GM12878 (cell line): ENCODE data around the gene NEFH. TPM values are rescaled to one million over a fixed set of nuclear protein-coding genes. Genes with fewer than 3 reads are reported as not detected.

ENCODE experiments used
- ATAC-seq: fragments of 200-7000 bp; cut with Tn5 transposase; 3 replicates; pipeline ENCODE4 v1.9.1; 2020; ENCODE audit warnings: mild to moderate bottlenecking, moderate library complexity
- BruUV-seq: library from RNA; stranded (reverse); fragments of 400-500 nt; replicated peaks from 2 replicates; lab custom pipeline; 2021; lab: Mats Ljungman, UMichigan
- CTCF ChIA-PET: fragments of 300-600 bp; sonication (Branson Sonifier 250); formaldehyde crosslinking; extraction: SDS; loops from one replicate; lab custom pipeline; 2021; ENCODE audit warnings: inconsistent platforms; lab: Yijun Ruan, JAX
- POLR2A ChIA-PET: fragments of 350-600 bp; formaldehyde crosslinking; extraction: SDS; loops from one replicate; lab custom pipeline; 2021; ENCODE audit warnings: inconsistent platforms; lab: Charles Lee
- RAD21 ChIA-PET: fragments of 300-600 bp; sonication (Branson Sonifier 250); formaldehyde crosslinking; loops from one replicate; lab custom pipeline; 2023; ENCODE audit warnings: antibody characterized with exemption; ENCODE audit not compliant: unreplicated experiment; lab: Charles Lee
- SMC1A ChIA-PET: fragments of 300-600 bp; sonication (Branson Sonifier 250); formaldehyde crosslinking; loops from one replicate; lab custom pipeline; 2023; ENCODE audit not compliant: unreplicated experiment, uncharacterized antibody; lab: Charles Lee
- DNase-seq: peaks from one replicate; pipeline ENCODE4 v3.0.0-alpha.2; 2011; ENCODE audit warnings: low read depth, low spot score
- FAIRE-seq: peaks from 3 replicates; lab custom pipeline; 2011; peaks lifted over from hg19 to GRCh38; lab: Jason Lieb, UNC
- H2AFZ ChIP-seq: 2 replicates; pipeline ENCODE4 v1.6.0; 2011; ENCODE audit warnings: low read depth, low read length, control low read depth; ENCODE audit not compliant: control insufficient read depth
- H3K27ac ChIP-seq: 2 replicates; pipeline ENCODE4 v1.5.1; 2011; ENCODE audit warnings: control low read depth; ENCODE audit not compliant: control insufficient read depth, insufficient read depth
- H3K27me3 ChIP-seq, 2 experiments: replicated peaks in 1 of 2; 2 replicates each; pipeline versions ENCODE4 v1.6.0 to v1.6.1; 2011; ENCODE audit warnings: low read length in 1 of 2; ENCODE audit not compliant: control insufficient read depth in 2 of 2, insufficient read depth in 2 of 2
- H3K36me3 ChIP-seq, 2 experiments: 2 replicates each; pipeline ENCODE4 v1.5.1; 2011; ENCODE audit warnings: low read length in 1 of 2; ENCODE audit not compliant: control insufficient read depth in 2 of 2, insufficient read depth in 2 of 2
- H3K4me1 ChIP-seq: 2 replicates; pipeline ENCODE4 v1.6.1; 2011; ENCODE audit warnings: mild to moderate bottlenecking, low read length, moderate library complexity, mixed read lengths; ENCODE audit not compliant: control insufficient read depth, insufficient read depth
- H3K4me2 ChIP-seq: 2 replicates; pipeline ENCODE4 v1.6.0; 2011; ENCODE audit warnings: control low read depth; ENCODE audit not compliant: control insufficient read depth, insufficient read depth
- H3K4me3 ChIP-seq: fragments of 200-600 bp; sonication (generic); 2 replicates; pipeline ENCODE4 v1.5.1; 2016
- H3K79me2 ChIP-seq: 2 replicates; pipeline ENCODE4 v1.6.0; 2011; ENCODE audit warnings: low read length; ENCODE audit not compliant: control insufficient read depth, insufficient read depth
- H3K9ac ChIP-seq: 2 replicates; pipeline ENCODE4 v1.8.0; 2011; ENCODE audit warnings: low read length, control low read depth, mixed read lengths; ENCODE audit not compliant: control insufficient read depth, insufficient read depth
- H3K9me3 ChIP-seq: replicated peaks from 3 replicates; pipeline ENCODE4 v1.5.1; 2011; ENCODE audit warnings: mild to moderate bottlenecking, low read length; ENCODE audit not compliant: control insufficient read depth, insufficient read depth
- H4K20me1 ChIP-seq: 2 replicates; pipeline ENCODE4 v1.6.0; 2011; ENCODE audit not compliant: control insufficient read depth, insufficient read depth
- CEBPB ChIP-seq, 2 experiments: fragments of 150-350 bp in 1 of 2; IDR thresholded peaks; 2 replicates each; pipeline ENCODE4 v1.6.1; 2012 to 2014; ENCODE audit warnings: low read depth in 2 of 2, low read length in 2 of 2, borderline replicate concordance in 1 of 2, inconsistent platforms in 1 of 2
- CTCF ChIP-seq, 3 experiments: IDR thresholded peaks in 2 of 3; conservative IDR thresholded peaks in 1 of 3; 2 replicates each; pipeline ENCODE4 v1.5.1; 2011; ENCODE audit warnings: low read depth in 3 of 3, low read length in 3 of 3, mild to moderate bottlenecking in 3 of 3, control low read depth in 2 of 3, moderate library complexity in 2 of 3, inconsistent platforms in 1 of 3, mixed read lengths in 1 of 3; ENCODE audit not compliant: control insufficient read depth in 2 of 3, insufficient read depth in 1 of 3; ENCODE audit errors: extremely low read depth in 1 of 3
- EZH2 ChIP-seq: IDR thresholded peaks from 2 replicates; pipeline ENCODE4 v1.6.1; 2012; ENCODE audit warnings: low read depth, mild to moderate bottlenecking, control low read depth, inconsistent platforms, low read length, borderline replicate concordance; ENCODE audit not compliant: control insufficient read depth
- HDGF ChIP-seq: fragments of 450-650 bp; IDR thresholded peaks from 2 replicates; pipeline ENCODE4 v1.6.1; 2016; ENCODE audit warnings: antibody characterized with exemption
- LARP7 ChIP-seq: fragments of 450-650 bp; IDR thresholded peaks from 2 replicates; pipeline ENCODE4 v1.6.1; 2017; ENCODE audit warnings: mild to moderate bottlenecking
- PML ChIP-seq: IDR thresholded peaks from 2 replicates; pipeline ENCODE4 v1.6.1; 2012; ENCODE audit warnings: low read length, inconsistent platforms
- SIX5 ChIP-seq: IDR thresholded peaks from 2 replicates; pipeline ENCODE4 v1.6.1; 2011; ENCODE audit warnings: mild to moderate bottlenecking, low read depth, low read length, moderate library complexity; ENCODE audit not compliant: severe bottlenecking
- SMAD5 ChIP-seq: IDR thresholded peaks from 2 replicates; pipeline ENCODE4 v1.6.1; 2016; ENCODE audit warnings: antibody characterized with exemption, low read depth
- SRF ChIP-seq, 2 experiments: IDR thresholded peaks; 2 replicates each; pipeline ENCODE4 v1.6.1; 2011; ENCODE audit warnings: low read depth in 2 of 2, low read length in 2 of 2, mild to moderate bottlenecking in 1 of 2, moderate library complexity in 1 of 2
- WGBS: methylation state at CpG from one replicate; pipeline ENCODE4 v1.1.6; 2016; ENCODE audit warnings: low lambda C conversion rate; ENCODE audit not compliant: insufficient replicate concordance, insufficient coverage; ENCODE audit errors: missing lambda C conversion rate; 5-methylcytosine and 5-hydroxymethylcytosine counted together
- in situ Hi-C: fragments of 300-500 bp; cut with MboI; formaldehyde crosslinking; loops from 9 replicates; pipeline ENCODE4 v1.14.3; 2018; ENCODE audit warnings: mixed read lengths
- intact Hi-C: fragments of 100-400 bp; cut with micrococcal nuclease; formaldehyde crosslinking; loops from one replicate; pipeline ENCODE4 v1.14.2; 2022; ENCODE audit not compliant: unreplicated experiment
- polyA plus RNA-seq, 11 experiments: library from polyadenylated mRNA; depleted of rRNA in 4 of 11; unstranded in 6 of 11; stranded (reverse) in 5 of 11; fragments of >200 nt; fragmentation: Nextera tagmentation in 4 of 11; fragmentation: Illumina TruSeq in 1 of 11; extraction: Ambion mirVana in 4 of 11; extraction: Trizol in 1 of 11; gene quantifications; 1 replicate in 1 of 11; 2 replicates in 10 of 11; pipeline versions ENCODE4 v1.2.1 to v1.2.3, GENCODE V29; 2011 to 2016; ENCODE audit warnings: inconsistent platforms in 2 of 11, missing spikeins in 2 of 11, low read depth in 1 of 11
- total RNA-seq, 4 experiments: library from RNA; depleted of rRNA in 3 of 4; stranded (reverse); fragments of >200 nt in 3 of 4; fragmentation: Illumina TruSeq in 1 of 4; extraction: Trizol in 1 of 4; gene quantifications; 2 replicates each; pipeline versions ENCODE4 v1.2.1 to v1.2.3, GENCODE V29; 2013 to 2021
- TF ChIP-seq, protein P1 (sequence below): fragments of 450-650 bp; IDR thresholded peaks from 2 replicates; pipeline ENCODE4 v1.6.1; 2017; ENCODE audit warnings: mild to moderate bottlenecking
- TF ChIP-seq, protein P2 (sequence below): IDR thresholded peaks from 2 replicates; pipeline ENCODE4 v1.6.1; 2011; ENCODE audit warnings: low read depth, low read length, improper control_type of control experiment, borderline replicate concordance

NEFH gene
- total and polyA plus RNA-seq, 10 of the 15 experiments (the other 5 are each of a cell fraction or from before 2014, with no cell fraction given): 0.02 to 0.25 (median 0.09) TPM

GRCh38 chr22:29469755-29470154 is 10.3 kb upstream of the NEFH start:
- RAD21 ChIA-PET: no interaction called here
- WGBS: 52% methylated on average over 9 of the region's 9 CpGs
- ATAC-seq (no peak), DNase-seq (no peak), FAIRE-seq (no peak)
- TF ChIP-seq SRF (IDR thresholded peaks at IDR 0.05; ENCODE audit: low read depth in 2 of 2, low read length in 2 of 2) (no peak), SIX5 (no peak), PML (no peak), SMAD5 (no peak), HDGF (no peak)
- Histone ChIP-seq H3K9me3 (no peaks in the 10 kb centered on the region), H3K79me2 (no peaks in the 10 kb centered on the region), H3K27ac (no peak overlapping the region), H3K4me3 (no peak overlapping the region), H3K36me3 (no peaks in the 10 kb centered on the region), H3K9ac (no peak overlapping the region), H4K20me1 (no peaks in the 10 kb centered on the region), H2AFZ (no peak overlapping the region), H3K27me3 (peaks cover 0 to 3% of the 10 kb centered on the region in 2 experiments; a peak in 3 of 4 replicates), H3K4me1 (no peaks in the 10 kb centered on the region; the same call in 1 of the 2 replicates), H3K4me2 (peak overlapping the region; percentile 27; the same call in 1 of the 2 replicates)
- in situ Hi-C loops: no loop called here
- no TSS peak for BruUV-seq
- CTCF ChIA-PET: interaction anchor here (0.5 to 1.5 kb wide), 3 partner anchors 12 to 605 kb away, joined by 3 to 6 read pairs (median 3); no protein-coding TSS in a partner anchor
- intact Hi-C loops: no loop called here
- POLR2A ChIA-PET: no interaction called here
- SMC1A ChIA-PET: interaction anchor here (1.4 kb wide), 1 partner anchor 84 kb away, joined by 4 read pairs; the partner anchor contains the start of gene THOC5

DNA sequence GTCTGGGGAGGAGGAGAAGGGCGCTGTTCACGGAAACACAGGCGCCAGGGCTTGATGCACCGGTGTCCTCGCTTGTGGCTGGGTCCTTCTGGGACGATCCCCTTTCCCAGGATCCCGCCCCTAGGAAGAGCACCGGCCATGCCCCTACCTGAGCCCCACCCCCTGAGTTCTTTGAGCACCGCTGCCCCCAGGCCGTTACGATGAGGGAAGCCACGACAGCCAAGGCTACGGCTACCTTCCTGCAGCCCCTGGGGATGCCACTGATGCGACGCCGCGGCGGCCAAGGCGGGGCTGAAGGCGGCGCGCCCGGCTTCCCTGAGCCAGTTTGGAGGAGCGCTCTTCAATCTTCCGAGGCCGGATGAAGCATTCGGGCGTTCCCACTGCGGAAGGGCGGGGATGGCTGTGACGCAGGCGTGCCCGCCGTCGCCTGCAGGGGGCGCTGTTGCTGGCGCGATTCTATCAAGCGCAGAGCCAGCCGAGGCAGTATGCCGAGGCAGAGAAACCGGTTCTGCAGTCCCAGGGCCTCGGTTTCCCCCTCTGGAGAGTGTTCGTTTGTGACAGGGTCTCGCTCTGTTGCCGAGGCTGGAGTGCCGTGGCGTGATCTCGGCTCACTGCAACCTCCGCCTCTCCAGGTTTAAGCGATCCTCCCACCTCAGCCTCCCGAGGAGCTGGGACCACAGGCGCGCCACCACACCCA is 9.7 kb upstream of the NEFH start:
- Histone ChIP-seq H3K79me2 (no peaks in the 10 kb centered on the region), H3K9me3 (no peaks in the 10 kb centered on the region), H3K27ac (no peak overlapping the region), H3K4me3 (peak overlapping the region; percentile 67; the same call in 1 of the 2 replicates), H4K20me1 (no peaks in the 10 kb centered on the region), H3K4me2 (peak overlapping the region; percentile 27; the same call in 1 of the 2 replicates), H3K9ac (no peak overlapping the region), H2AFZ (peak overlapping the region; percentile 43), H3K36me3 (no peaks in the 10 kb centered on the region), H3K27me3 (peaks cover 0 to 3% of the 10 kb centered on the region in 2 experiments; a peak in 3 of 4 replicates), H3K4me1 (no peaks in the 10 kb centered on the region; the same call in 1 of the 2 replicates)
- no peak for DNase-seq
- SMC1A ChIA-PET: interaction anchor here (1.4 to 1.8 kb wide), 2 partner anchors 54 to 83 kb away, joined by 4 to 7 read pairs; partner anchors contain the start of gene THOC5
- 37% methylated on average over 48 of the region's 54 CpGs for WGBS
- intact Hi-C loops (no loop called here), in situ Hi-C loops (no loop called here)
- no TSS peak for BruUV-seq
- RAD21 ChIA-PET: no interaction called here
- POLR2A ChIA-PET: no interaction called here
- CTCF ChIA-PET: interaction anchor here (0.6 to 1.3 kb wide), 5 partner anchors 13 to 176 kb away, joined by 3 to 4 read pairs (median 3); no protein-coding TSS in a partner anchor
- FAIRE-seq: no peak
- peak; percentile 94 for ATAC-seq
- no peak for TF ChIP-seq CEBPB (IDR thresholded peaks at IDR 0.05; ENCODE audit: borderline replicate concordance in 1 of 2, low read depth in 2 of 2, low read length in 2 of 2)
- TF ChIP-seq, protein P1, sequence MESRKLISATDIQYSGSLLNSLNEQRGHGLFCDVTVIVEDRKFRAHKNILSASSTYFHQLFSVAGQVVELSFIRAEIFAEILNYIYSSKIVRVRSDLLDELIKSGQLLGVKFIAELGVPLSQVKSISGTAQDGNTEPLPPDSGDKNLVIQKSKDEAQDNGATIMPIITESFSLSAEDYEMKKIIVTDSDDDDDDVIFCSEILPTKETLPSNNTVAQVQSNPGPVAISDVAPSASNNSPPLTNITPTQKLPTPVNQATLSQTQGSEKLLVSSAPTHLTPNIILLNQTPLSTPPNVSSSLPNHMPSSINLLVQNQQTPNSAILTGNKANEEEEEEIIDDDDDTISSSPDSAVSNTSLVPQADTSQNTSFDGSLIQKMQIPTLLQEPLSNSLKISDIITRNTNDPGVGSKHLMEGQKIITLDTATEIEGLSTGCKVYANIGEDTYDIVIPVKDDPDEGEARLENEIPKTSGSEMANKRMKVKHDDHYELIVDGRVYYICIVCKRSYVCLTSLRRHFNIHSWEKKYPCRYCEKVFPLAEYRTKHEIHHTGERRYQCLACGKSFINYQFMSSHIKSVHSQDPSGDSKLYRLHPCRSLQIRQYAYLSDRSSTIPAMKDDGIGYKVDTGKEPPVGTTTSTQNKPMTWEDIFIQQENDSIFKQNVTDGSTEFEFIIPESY: no peak
- TF ChIP-seq, protein P2, sequence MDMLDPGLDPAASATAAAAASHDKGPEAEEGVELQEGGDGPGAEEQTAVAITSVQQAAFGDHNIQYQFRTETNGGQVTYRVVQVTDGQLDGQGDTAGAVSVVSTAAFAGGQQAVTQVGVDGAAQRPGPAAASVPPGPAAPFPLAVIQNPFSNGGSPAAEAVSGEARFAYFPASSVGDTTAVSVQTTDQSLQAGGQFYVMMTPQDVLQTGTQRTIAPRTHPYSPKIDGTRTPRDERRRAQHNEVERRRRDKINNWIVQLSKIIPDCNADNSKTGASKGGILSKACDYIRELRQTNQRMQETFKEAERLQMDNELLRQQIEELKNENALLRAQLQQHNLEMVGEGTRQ: no peak
- TF ChIP-seq CTCF (IDR thresholded peaks at IDR 0.05 in 2 of 3, conservative IDR thresholded peaks at IDR 0.05 in 1 of 3; ENCODE audit: control insufficient read depth in 2 of 3, extremely low read depth in 1 of 3, insufficient read depth in 1 of 3, low read depth in 3 of 3, low read length in 3 of 3): peak; percentile 64 to 81 (median 77)
- TF ChIP-seq LARP7: 0 out of 2 replicates have a peak, but pooled peaks have one; percentile 38
- TF ChIP-seq EZH2: no peak
